ENCODE data around the gene MFSD8. TPM values are rescaled to one million over a fixed set of nuclear protein-coding genes. Genes with fewer than 3 reads are reported as not detected.

The MFSD8 gene
- total and polyA plus RNA-seq, 2 of the 4 experiments (the other 2 are of a cell fraction), result 8.8 to 36.7 TPM

Small RNA genes lying within 50 kb of the gene (microRNA-seq; reads per million reads assigned to microRNA genes)
- not detected for gene RNU6-583P (ENCODE audit: insufficient read depth, insufficient read length)

Small RNA genes lying within 50 kb of the gene (small RNA-seq; reads per million reads assigned to genes)
- gene RNU6-583P, result 0 reads per million in 5 experiments

Other genes with a start within 250 kb of the MFSD8 start
- gene SLC25A31, start 234.8 kb downstream of the MFSD8 start, total RNA-seq (2012; rRNA removed), result not detected in 2 replicates
- not detected in 2 replicates for gene SLC25A31, start 234.8 kb downstream of the MFSD8 start, polyA plus RNA-seq (2012; rRNA removed)
- 2.3 and 3.9 TPM in 2 replicates for gene HSPA4L, start 182.9 kb downstream of the MFSD8 start, total RNA-seq (2012; rRNA removed)
- gene HSPA4L, start 182.9 kb downstream of the MFSD8 start, polyA plus RNA-seq (2012; rRNA removed), result 0.84 and 0.89 TPM in 2 replicates
- 15.1 and 16.1 TPM in 2 replicates for gene PLK4, start 84.3 kb downstream of the MFSD8 start, total RNA-seq (2012; rRNA removed)
- 9.2 and 11.2 TPM in 2 replicates for gene PLK4, start 84.3 kb downstream of the MFSD8 start, polyA plus RNA-seq (2012; rRNA removed)
- 4.3 and 4.7 TPM in 2 replicates for gene ABHD18, start 233 bp upstream of the MFSD8 start, total RNA-seq (2012; rRNA removed)
- 1.2 and 2.4 TPM in 2 replicates for gene ABHD18, start 233 bp upstream of the MFSD8 start, polyA plus RNA-seq (2012; rRNA removed)
- 11.1 and 21.9 TPM in 2 replicates for gene LARP1B, start 96.1 kb upstream of the MFSD8 start, total RNA-seq (2012; rRNA removed)
- 7.9 and 8.8 TPM in 2 replicates for gene LARP1B, start 96.1 kb upstream of the MFSD8 start, polyA plus RNA-seq (2012; rRNA removed)

All from IMR-90 (cell line).